ENCODE measurements around the gene AAK1. TPM values are rescaled to one million over a fixed set of nuclear protein-coding genes. Genes with fewer than 3 reads are reported as not detected.
"Not testable (repeated sequence)": the region's sequence is repeated elsewhere in the genome, so short reads cannot be mapped to it uniquely, and the experiment has no call there.

Gene AAK1
- total RNA-seq, 1 donor from 2014 or later, result 72.6 TPM

GRCh38 chr2:69449906-69450305, 193.6 kb downstream of the AAK1 start:
- intact Hi-C loops (cut with DNase I), result no loop called here
- Histone ChIP-seq H3K36me3 (no peaks in the 10 kb centered on the region), H3K4me3 (no peak overlapping the region), H3K9me3 (no peaks in the 10 kb centered on the region), H3K27ac (no peak overlapping the region), H3K27me3 (no peaks in the 10 kb centered on the region), H3K4me1 (no peaks in the 10 kb centered on the region)
- DNase-seq (no peak), ATAC-seq (no peak)
- TF ChIP-seq CTCF (IDR thresholded peaks at IDR 0.05), result no peak

- H3K27ac ChIP-seq; H3K9me3 ChIP-seq; H3K4me1 ChIP-seq; H3K4me3 ChIP-seq; ATAC-seq; DNase-seq; intact Hi-C loops (cut with DNase I); H3K27me3 ChIP-seq; H3K36me3 ChIP-seq: not testable (repeated sequence)
Measured at GRCh38 chr2:69443673-69444072, 199.9 kb downstream of the AAK1 start.

DNA sequence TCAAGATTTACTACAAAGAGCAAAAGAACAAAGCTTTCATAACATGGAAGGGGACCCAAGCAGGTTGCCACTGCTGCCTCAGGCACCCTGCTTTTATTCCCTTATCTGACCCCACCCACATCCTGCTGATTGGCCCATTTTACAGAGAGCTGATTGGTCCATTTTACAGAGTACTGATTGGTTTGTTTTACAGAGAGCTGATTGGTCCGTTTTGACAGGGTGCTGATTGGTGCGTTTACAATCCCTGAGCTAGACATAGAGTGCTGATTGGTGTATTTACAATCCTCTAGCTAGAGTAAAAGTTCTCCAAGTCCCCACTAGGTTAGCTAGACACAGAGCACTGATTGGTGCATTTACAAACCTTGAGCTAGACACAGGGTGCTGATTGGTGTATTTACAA, 204.0 kb downstream of the AAK1 start:
- H3K27me3 ChIP-seq; H3K4me3 ChIP-seq; H3K9me3 ChIP-seq; H3K36me3 ChIP-seq; DNase-seq; intact Hi-C loops (cut with DNase I); ATAC-seq; H3K27ac ChIP-seq: not testable (repeated sequence)
- peaks cover 13% of the 10 kb centered on the region for H3K4me1 ChIP-seq

DNA sequence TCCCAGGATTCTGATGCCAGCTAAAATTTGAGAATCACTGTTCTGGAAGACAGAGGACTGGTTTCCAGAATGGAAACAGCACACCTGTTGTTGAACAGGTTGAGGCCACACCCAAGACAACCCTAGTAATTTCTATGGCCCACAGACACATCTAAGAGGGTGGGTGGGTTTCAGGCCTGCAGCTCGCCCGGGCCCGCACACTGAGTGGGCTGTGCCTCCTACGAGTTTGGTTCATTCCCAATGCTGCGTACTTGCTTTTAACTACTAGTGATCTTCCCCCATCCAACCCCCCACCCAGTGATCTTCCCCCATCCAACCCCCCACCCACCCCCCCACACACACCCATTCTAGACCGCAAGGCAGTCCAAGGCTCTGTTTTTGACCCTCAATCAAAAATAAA, 205.0 kb downstream of the AAK1 start:
- H3K36me3 ChIP-seq, result no peaks in the 10 kb centered on the region
- H3K27me3 ChIP-seq, result no peaks in the 10 kb centered on the region
- DNase-seq, result no peak
- H3K4me3 ChIP-seq, result no peak overlapping the region
- no peaks in the 10 kb centered on the region for H3K9me3 ChIP-seq
- ATAC-seq, result no peak
- intact Hi-C loops (cut with DNase I), result no loop called here
- no peak for TF ChIP-seq CTCF (IDR thresholded peaks at IDR 0.05)
- peaks cover 13% of the 10 kb centered on the region for H3K4me1 ChIP-seq
- H3K27ac ChIP-seq, result peak overlapping the region; percentile 96

GRCh38 chr2:69437751-69438154, 205.8 kb downstream of the AAK1 start:
- ATAC-seq, result peak; percentile 53
- Histone ChIP-seq H3K27ac (peak overlapping the region; percentile 96), H3K4me3 (peak overlapping the region; percentile 93), H3K27me3 (no peaks in the 10 kb centered on the region), H3K4me1 (peaks cover 13% of the 10 kb centered on the region), H3K36me3 (no peaks in the 10 kb centered on the region), H3K9me3 (no peaks in the 10 kb centered on the region)
- no peak for TF ChIP-seq CTCF (IDR thresholded peaks at IDR 0.05)
- no peak for DNase-seq
- intact Hi-C loops (cut with DNase I), result no loop called here

DNA sequence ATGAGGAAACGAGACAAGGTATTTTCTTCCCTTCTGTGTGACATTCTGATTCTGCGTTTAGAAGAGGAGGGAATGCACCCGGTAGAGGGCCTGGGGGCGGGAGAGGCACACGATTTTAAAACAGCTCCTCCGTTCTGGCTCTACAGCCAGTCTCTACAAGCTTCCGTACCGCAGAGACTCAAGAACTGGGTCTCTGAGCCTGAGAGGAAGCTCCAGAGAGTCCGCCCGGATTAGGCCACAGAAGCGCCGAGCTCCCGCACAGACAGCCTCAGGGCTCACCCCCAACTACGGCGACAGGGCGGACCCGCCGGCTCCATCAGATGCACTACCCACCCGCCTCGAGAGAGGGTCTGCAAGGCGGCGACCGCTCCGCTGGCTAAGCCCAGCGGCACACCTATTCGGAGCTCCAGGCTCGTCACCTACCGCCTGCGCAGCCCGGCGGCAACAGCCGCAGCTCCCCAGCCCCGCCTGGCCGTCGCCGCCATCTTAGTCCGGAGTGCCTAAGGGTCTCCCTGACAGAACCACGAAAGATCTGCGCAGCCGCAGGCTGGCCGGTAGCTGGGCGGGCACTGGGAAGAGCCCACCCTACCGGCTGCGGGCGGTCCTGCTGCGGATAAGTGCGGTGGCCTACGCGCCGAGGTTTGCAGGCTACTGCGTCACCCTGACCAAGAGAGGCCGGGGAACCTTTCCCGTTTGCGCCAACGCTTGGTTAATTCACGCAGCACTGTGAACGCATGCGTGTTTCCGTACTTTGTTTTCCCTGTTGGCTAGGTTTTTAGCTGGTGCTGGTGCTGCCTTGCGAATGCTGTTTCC, 206.4 kb downstream of the AAK1 start, which contains the start of gene NFU1:
NFU1 (minus strand) TSS at position 498 of the 813 bp plus-strand sequence; CDS start at position 485, 13 bp downstream.
- ATAC-seq (peak; percentile 98), DNase-seq (peak; percentile 97)
- intact Hi-C loops (cut with DNase I), result no loop called here
- TF ChIP-seq CTCF (IDR thresholded peaks at IDR 0.05), result peak; percentile 68
- H3K4me3 ChIP-seq, result peak within 1 kb of the TSS; percentile 93
- peaks cover 13% of the 10 kb centered on the region for H3K4me1 ChIP-seq
- H3K9me3 ChIP-seq, result no peaks in the 10 kb centered on the region
- no peaks in the 10 kb centered on the region for H3K36me3 ChIP-seq
- H3K27me3 ChIP-seq, result no peaks in the 10 kb centered on the region
- peak within 1 kb of the TSS; percentile 96 for H3K27ac ChIP-seq

All from upper lobe of right lung (tissue), 1 donor.